HG03342 (cell line): ENCODE measurements around the gene MNT.

Source experiments
- ATAC-seq: cut with Tn5 transposase; IDR thresholded peaks from one replicate; pipeline ENCODE4 v1.9.1; 2021; ENCODE audit warnings: mild to moderate bottlenecking, moderate library complexity; ENCODE audit not compliant: unreplicated experiment

The MNT gene

DNA sequence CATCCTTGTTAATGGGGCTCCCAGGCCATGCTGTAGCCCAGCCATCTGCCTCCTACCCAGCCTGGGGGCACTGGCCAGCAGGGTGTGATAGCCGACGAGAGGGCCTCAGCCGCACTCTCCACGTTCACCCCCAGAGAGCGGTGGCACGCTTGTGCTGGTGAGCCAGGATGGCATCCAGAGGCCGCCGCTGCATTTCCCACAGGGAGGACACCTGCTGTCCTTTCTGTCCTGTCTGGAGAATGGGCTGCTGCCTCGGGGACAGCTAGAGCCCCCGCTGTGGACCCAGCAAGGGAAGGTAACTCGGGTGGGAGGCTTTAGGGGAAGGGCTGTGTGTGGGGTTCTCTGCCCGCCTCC, 36.1 kb downstream of the MNT start:
- ATAC-seq: no peak

DNA sequence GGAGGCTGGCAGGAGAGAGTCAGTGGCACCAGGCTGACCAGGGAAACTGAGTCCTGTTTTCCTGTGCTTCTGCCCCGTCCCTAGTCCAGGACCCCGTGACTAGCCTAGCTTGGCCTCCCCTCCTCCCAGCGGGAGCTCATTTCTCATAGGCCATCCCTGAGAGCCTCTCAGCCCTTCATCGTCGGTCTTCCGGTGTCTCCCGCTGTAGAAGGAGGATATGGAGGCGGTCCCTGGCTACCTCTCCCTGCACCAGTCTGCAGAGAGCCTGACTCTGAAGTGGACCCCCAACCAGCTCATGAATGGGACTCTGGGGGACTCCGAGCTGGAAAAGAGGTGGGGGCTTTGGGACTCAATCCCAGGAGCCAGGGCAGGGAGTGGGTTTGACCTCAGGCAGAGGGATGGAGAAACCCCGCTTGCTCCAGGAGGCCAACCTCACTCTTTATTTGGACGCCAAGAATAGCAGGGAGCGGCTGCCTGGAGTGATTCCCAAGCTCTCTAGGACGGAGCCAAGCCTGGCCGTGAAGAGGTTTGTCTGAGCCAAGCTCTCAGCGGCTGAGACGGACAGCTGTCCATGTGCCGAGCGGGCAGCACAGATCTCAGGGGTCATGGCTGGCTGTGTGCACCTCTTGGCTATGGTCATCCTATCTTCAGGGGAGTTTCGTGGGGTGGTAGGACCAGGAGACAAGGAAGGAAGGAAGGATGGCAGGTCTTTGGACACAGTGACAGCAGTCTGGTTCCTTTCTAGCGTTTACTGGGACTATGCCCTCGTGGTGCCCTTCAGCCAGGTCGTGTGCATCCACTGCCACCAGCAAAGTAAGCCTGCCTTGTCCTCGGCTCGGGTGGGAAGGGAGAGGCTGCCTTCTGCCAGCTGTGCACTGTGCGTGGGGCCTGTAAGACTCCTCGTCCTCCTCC, 36.8 kb downstream of the MNT start:
- no peak for ATAC-seq

DNA sequence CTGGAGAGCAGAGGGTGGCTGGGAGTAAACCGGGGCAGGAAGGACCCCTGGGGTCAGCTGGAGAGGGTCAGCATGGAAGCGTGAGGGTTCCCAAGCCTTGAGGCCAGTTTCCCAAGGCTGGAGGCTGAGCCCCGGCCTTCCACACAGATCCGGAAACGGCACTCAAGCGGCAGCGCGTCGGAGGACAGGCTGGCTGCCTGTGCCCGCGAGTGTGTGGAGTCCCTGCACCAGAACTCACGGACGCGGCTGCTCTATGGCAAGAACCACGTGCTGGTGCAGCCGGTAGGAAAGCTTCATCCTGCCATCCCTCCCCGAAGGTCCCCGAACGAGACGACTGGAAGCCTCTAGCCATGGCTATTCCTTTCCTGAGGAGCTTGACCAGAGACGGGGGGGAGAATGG, 37.5 kb downstream of the MNT start:
- ATAC-seq: no peak

DNA sequence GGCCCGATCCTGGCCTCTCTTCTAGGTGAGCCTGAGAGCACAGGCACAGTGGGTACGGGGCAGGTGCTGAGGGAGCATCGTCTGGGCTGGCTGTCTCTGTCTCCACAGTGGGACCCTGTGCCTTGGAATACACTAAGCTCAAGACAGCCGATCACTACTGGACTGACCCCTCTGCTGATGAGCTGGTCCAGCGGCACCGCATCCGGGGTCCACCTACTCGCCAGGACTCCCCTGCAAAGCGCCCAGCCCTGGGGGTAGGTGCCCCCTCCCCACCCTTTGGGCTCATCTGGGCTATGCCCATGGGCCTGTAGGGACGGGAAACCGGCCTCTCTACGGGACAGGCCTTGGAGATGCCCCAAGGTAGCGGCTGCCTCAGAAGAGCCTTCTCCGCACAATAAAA, 38.0 kb downstream of the MNT start:
- ATAC-seq: no peak

DNA sequence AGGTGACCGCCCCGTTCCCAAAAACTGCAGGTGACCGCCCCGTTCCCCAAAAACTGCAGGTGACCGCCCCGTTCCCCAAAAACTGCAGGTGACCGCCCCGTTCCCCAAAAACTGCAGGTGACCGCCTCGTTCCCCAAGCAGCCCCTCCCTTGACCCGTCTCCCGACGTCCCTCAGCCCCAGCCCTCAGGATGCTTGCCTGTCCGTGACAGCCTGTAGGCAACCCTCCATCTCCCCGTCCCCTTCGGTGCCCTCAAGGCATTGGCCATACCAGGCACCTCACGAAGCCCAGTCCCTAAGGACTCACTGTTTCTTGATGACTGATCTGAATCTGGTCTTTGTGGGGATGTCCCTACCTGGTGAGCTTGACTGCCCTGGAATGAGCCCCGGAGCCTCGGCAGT, 38.4 kb downstream of the MNT start:
- ATAC-seq: no peak

DNA sequence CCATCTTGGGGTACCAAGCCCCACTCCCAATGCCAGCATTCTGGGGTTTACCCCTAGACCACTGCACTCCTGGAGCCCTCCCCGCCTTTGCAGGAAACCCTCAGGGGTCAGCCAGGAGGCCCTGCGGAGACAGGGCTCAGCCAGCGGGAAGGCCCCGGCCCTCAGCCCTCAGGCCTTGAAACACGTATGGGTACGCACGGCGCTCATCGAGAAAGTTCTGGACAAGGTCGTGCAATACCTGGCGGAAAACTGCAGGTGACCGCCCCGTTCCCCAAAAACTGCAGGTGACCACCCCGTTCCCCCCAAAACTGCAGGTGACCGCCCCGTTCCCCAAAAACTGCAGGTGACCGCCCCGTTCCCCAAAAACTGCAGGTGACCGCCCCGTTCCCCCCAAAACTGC, 38.8 kb downstream of the MNT start:
- no peak for ATAC-seq

DNA sequence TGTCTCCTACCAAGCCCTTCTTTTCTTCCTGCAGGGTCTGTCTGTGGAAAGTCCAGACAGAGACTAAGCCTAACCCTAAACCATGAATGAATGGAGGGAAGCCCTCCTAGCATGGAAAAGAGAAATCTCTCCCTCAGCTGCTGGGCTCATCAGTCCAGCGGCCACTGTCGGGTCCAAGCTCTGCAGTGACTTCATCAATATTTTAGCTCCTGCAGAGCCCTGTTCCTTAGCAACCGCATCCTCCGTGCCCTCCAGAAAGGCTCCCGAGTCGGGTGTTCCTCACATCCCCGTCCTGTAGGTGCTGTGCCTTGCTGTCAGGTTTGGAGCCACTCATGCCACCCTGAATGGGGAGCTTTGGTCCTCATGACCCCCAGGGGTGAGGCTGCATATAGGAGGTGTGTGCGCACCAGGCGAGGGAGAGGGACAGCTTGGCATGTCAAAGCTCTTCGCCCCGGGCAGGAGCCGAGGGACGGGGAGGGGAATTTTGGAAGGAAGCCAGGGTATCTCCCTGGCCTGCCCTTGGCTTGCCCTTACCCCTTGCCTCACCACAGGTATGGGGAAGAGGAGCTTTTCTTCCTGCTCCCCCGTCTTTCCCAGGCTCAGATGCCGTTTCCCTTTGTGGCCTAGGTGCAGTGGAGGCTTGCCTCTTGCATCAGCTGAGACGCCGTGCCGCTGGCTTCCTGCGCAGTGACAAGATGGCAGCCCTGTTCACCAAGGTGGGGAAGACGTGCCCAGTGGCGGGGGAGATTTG, 39.7 kb downstream of the MNT start:
- no peak for ATAC-seq

DNA sequence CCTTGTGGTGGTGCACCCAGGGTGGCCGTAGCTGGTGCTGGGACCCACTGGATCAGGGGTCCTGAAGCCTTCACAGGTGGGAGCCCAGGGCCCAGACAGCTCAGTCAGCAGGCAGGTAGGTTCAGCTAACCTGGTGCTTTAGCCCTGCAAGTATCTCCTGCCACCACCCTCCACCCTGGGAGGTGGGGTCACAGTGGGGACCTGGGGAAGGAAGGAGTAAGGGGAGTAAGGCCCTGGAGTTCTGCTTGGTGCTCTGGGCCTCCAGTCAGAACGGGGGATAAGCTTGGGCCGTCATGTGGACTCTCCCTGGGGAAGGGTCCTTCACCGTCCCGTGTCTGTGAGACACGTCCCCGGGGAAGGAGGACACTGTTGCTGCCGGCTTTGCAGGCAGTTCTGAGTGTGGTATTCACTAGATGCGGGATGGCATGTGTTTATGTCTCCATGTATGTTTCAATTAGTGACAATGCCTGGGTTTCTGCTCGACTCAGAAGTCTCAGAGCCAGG, 42.9 kb downstream of the MNT start:
- ATAC-seq: no peak

DNA sequence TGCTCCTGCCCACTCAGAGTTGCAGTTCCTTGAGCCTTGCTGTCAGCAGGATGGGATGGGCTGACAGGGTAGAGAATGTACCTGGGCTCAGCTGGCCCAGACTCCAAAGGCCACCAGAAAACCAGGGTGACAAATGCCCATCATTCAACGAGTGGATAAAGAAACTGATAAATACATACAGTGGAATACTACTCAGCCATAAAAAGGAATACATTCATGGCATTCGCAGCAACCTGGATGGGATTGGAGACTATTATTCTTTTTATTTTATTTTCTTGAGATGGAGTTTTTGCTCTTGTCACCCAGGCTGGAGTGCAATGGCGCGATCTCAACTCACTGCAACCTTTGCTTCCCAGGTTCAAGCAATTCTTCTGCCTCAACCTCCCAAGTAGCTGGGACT, 43.6 kb downstream of the MNT start:
- no peak for ATAC-seq

DNA sequence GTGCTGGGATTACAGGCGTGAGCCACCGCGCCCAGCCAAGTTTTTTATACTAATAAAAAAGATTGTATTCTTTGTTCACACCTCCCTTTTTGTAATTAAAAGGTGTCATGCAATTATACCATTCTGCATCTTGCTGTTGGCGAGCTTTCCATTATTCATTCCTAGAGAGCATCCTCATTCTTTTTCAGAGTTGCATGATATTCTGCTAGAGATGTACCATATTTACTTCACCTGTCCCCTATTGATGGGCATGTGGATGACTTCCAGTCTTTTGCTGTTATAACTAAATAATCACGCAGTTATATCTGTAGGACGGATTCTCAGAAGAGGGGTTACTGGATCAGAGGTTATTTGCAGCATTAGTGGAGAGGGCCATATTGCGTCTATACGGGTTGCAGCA, 46.5 kb downstream of the MNT start:
- no peak for ATAC-seq

DNA sequence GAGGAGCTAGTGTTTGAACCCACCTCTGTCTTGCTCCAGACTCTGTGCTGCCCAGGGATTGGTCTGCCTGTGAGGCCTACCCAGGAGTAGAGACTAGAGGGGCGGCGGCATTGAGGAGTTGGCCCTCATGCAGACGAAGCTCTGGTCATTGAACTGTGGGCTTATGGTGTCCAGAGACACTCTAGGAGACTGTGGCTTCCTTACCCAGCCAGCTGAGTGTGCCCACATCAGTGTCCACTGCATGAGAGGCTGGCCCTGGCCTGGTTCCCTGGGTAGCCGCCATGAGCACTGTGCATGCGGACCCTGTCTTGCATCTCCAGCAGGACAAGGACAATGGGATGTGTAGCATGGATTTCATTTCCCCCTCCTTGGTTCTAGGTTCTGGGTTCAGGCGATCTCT, 49.6 kb downstream of the MNT start:
- ATAC-seq: no peak

DNA sequence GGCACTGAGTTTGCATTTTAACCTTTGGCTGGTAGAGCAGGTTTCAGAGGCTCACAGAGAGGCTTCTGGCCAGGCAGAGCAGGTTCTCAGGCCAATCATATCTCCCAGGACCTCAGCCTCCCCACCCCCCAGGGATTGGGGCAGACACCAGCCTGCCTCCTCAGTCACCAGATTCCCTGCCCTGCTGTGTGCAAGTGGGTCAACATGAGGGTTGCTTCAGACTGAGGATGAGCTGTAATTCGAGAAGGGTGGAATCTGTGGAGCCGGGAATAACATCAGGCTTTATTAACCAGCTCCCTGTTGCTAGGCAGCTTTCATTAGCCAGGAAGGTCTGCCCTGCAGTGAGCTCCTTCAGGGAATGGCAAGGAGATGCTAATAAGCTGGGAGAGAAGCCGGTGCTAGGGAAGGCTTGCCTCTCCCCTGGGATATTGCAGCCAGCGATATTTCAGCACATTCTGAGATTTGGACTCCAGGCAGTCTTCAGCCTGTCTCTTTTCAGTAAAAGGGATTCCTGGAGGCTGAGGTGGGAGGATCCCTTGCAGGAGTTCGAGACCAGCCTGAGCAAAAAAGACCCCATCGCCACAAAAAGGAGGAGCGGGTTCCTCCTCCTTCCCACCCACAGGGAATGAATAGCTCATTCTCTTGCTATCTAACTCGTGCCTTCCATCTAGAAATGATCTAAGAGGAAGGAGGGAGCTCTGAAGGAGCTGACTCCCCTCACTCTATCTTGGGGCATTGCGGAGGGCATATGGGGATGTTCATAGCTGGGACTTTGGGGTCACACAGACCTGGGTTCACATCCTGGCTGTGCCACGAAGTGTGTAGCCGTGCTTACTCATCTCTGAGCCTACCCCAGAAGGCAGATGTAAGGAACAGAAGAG, 52.8 kb downstream of the MNT start:
- no peak for ATAC-seq

DNA sequence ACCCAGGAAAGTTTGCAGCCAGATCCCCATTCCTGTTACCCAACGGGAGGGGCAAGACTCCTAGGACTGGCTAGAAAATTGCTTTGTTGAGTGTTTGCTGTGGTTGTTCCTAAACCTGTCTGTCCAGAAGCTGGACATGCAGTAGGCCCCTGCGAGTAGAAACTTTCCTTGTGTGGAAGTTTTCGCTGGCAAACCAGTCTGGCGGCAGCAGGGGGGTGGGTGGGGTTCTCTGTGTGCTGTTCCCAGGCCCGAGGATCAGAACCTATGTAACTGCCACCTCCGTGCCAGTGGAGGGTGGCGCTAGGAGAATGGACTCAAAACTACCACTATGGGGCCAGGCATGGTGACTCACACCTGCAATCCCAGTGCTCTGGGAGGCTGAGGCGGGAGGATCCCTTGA, 54.4 kb downstream of the MNT start:
- no peak for ATAC-seq

DNA sequence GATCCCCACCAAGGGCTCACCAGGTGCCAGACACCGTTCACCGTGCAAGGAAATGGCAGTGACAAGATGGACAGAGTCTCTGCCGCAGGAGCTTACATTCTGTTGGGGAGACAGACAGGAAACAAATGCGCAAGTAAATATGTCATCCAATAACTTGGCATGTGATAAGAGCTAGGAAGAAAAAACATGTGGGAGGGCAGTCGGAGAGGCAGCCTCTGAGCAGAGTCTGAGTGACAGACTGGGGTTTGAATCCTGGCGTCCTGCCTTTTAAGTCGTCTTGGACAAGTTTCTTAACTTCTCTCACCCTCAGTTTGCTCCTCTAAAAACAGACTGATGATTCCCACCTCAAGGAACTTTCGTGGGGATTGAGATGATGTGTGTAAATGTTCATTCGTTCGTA, 56.3 kb downstream of the MNT start:
- ATAC-seq: no peak

DNA sequence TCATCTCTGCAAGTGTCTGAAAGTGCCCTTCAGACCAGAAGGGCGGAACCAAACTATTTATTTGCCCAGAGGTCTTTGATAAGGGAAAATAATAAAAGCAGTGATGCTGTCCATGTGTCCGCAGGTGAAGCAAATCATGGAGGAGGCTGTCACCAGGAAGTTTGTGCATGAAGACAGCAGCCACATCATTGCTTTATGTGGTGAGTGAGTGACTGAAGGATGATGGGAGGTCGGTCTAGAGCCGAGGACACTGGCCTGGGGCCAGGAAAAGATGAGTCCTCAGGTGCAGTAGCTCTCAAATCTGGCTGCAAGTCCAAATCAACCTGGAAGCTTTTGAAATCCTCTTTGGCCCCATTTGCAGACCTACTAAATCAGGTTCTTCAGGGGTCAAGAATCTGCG, 57.4 kb downstream of the MNT start:
- ATAC-seq: no peak

DNA sequence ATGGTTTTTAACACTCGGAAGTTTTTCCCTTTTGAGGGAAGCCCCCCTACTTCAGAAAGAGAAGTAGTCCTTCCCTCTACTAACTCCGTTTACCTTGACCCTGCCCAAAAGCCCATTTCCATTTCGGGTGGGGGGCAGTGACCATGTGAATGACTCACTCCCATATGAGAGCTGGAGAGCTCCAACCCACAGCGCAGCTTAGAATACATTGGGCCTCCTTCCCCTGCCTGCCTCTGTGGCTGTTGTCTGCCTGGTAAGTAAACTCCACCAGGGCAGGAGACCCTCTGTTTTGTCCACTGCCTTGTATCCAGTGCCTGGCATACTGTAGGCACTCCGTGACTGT, 62.6 kb downstream of the MNT start:
- no peak for ATAC-seq

DNA sequence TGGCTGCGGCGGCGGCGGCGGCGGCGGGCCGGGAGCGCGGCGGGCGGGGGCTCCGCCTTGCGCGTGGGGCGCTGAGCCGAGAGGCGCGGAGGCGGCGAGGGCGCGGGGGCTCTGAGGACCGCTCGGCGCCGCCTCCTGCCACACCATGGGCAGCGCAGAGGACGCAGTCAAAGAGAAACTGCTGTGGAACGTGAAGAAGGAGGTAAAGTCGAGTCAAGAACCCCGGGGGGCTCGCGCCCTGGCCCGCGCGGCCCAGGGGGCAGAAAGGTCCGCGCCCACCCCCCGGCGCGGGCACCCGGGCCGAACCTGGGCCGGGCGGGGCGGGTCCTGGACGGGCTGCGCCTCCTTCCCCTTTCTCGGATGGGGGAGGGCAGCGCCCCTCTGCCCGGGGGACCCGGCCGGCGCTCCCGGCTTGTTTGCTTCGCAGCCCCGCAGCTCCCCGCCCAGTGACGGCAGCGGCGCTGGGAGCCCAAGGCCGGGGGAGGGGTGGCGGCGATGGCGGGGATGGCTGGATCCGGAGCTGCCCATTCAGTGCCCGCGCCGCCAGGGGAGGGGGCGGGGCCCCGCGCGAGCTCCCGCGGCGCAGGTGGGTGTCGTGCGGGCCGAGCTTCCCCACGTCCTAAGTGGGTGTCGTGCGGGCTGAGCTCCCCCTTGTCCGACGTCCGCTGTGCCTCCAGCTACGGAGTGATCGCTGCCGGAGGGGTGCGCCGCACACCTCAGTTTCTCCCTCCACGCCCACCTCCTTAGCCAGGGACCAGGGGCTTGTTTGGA, 63.1 kb downstream of the MNT start:
- no peak for ATAC-seq

DNA sequence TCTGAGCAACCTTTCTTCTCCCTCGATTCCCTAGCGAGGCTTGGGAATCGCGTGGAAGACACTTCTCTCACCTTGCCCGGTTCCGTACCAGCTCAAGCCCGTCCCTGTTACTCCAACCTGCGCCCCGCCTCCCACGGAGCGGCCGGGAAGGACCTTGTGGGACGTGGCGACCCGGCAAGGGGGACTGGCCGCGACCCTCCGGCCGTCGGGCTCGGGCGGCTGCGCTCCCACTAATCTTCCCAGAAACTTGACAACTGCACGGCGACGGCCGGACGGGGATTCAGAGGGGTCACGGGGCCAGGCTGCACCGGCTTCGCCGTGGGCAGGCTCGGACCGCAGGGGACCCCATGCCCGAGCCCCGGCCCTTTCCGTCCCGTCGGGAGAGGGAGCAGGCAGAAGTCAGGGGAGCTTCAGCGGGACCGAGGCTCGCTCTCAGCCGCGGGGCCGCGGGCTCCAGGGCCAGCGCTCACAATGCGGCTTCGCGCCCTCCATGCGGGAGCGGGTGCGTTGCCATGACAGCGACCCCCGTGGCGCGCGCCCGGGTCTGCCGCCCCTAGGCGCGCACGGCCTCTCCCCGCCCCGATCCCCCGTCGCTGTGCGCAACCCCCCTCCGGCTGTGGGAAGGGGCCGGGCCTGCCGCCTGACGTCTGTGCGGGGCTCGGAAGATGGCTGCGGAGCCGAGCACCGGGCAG, 63.9 kb downstream of the MNT start, which contains the start of gene SGSM2:
Gene SGSM2, plus strand, starts transcription at position 650 of the 692 bp plus-strand sequence. CDS start 188 bp downstream, outside the sequence.
- no peak for ATAC-seq

DNA sequence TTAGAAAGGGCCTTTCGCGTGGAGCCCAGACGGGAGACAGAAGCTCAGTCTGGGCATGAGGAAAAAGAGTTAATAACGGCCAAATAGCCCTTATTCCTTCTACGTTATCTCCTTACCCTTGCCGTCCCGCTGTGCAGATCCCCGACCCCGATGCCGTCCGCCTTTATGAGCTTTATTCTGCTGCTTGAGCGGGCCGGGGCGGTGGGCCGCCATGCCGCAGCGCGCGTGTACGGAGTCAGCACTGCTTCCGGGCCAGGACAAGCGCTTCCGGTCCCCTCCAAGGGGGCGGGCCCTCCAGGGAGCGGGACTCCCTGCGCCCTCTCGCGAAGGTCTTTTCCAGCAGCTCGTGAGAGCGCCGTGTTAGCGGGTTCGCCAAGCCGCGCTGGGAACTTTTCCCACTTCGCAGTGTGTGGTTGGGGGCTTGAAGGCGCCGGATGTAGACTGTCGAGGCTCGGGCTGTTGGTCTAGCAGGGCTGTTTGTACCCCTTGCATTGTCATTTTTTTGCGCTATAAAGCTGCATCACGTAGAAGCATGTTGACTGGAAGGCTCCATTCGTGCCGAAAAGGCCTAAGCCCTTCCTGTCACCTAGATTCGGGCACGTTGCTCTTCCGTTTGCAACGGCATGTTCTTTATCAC, 64.5 kb downstream of the MNT start, which contains the start of gene TSR1:
Gene TSR1, minus strand, starts transcription at position 243 of the 637 bp plus-strand sequence. Its CDS starts 30 bp downstream, at position 213.
- ATAC-seq: peak; percentile 75
